GM21423 (cell line): ENCODE results near the gene ARID1B.

Experiments used
- ATAC-seq: cut with Tn5 transposase; IDR thresholded peaks from one replicate; pipeline ENCODE4 v1.9.1; 2021; ENCODE audit warnings: mild to moderate bottlenecking, moderate library complexity; ENCODE audit not compliant: unreplicated experiment

ARID1B gene

GRCh38 chr6:157090736-157091135 is 313.6 kb downstream of the ARID1B start:
- ATAC-seq, result no peak

- ATAC-seq, result no peak
Observed at GRCh38 chr6:157091243-157091642, 314.1 kb downstream of the ARID1B start.

- no peak for ATAC-seq
Observed at GRCh38 chr6:157091856-157092460, 314.8 kb downstream of the ARID1B start.

GRCh38 chr6:157092736-157093135 is 315.6 kb downstream of the ARID1B start:
- no peak for ATAC-seq

GRCh38 chr6:157093536-157093935 is 316.4 kb downstream of the ARID1B start:
- no peak for ATAC-seq

- ATAC-seq, result peak; percentile 79
Observed at GRCh38 chr6:157094038-157094437, 316.9 kb downstream of the ARID1B start.

- ATAC-seq, result no peak
Observed at GRCh38 chr6:157095084-157095483, 317.9 kb downstream of the ARID1B start.

GRCh38 chr6:157095569-157095968 is 318.4 kb downstream of the ARID1B start:
- ATAC-seq, result no peak

- ATAC-seq, result no peak
Observed at GRCh38 chr6:157096105-157096504, 318.9 kb downstream of the ARID1B start.

GRCh38 chr6:157096522-157096921 is 319.3 kb downstream of the ARID1B start:
- no peak for ATAC-seq

- ATAC-seq, result no peak
Observed at GRCh38 chr6:157097255-157097955, 320.2 kb downstream of the ARID1B start.

GRCh38 chr6:157098999-157099398 is 321.8 kb downstream of the ARID1B start:
- no peak for ATAC-seq

GRCh38 chr6:157099912-157100593 is 322.9 kb downstream of the ARID1B start:
- peak; percentile 96 for ATAC-seq

- ATAC-seq, result no peak
Observed at GRCh38 chr6:157101166-157101565, 324.0 kb downstream of the ARID1B start.

GRCh38 chr6:157104803-157105202 is 327.6 kb downstream of the ARID1B start:
- ATAC-seq, result no peak

GRCh38 chr6:157106487-157106886 is 329.3 kb downstream of the ARID1B start:
- ATAC-seq, result no peak

GRCh38 chr6:157107571-157107914 is 330.4 kb downstream of the ARID1B start:
- ATAC-seq, result no peak

- no peak for ATAC-seq
Observed at GRCh38 chr6:157107915-157108651, 330.9 kb downstream of the ARID1B start.

GRCh38 chr6:157108923-157109322 is 331.7 kb downstream of the ARID1B start:
- ATAC-seq, result no peak

- ATAC-seq, result no peak
Observed at GRCh38 chr6:157110607-157111006, 333.4 kb downstream of the ARID1B start.

- ATAC-seq, result no peak
Observed at GRCh38 chr6:157113389-157113788, 336.2 kb downstream of the ARID1B start.

GRCh38 chr6:157116426-157116825 is 339.2 kb downstream of the ARID1B start:
- no peak for ATAC-seq
